Tibial artery (tissue), 4 donors: ENCODE measurements around the gene OR2F1.

Experiments used
- DNase-seq, 2 donors: peaks; one replicate each; pipeline ENCODE4 v3.0.0-alpha.2; 2019
- H3K27ac ChIP-seq, 2 donors: fragments of 200-600 bp; sonication (generic) in 1 of 2; 1 replicate in 1 of 2; 2 replicates in 1 of 2; pipeline ENCODE4 v1.5.1; 2018 to 2019; ENCODE audit warnings: mild to moderate bottlenecking in 1 of 2
- H3K27me3 ChIP-seq, 2 donors: fragments of 200-600 bp; sonication (generic) in 1 of 2; one replicate each; pipeline versions ENCODE4 v1.5.1 to v1.6.0; 2016 to 2019
- H3K36me3 ChIP-seq, 3 donors: fragments of 200-600 bp; sonication (generic) in 2 of 3; one replicate each; pipeline ENCODE4 v1.5.1; 2016 to 2019; ENCODE audit warnings: mild to moderate bottlenecking in 2 of 3
- H3K4me1 ChIP-seq, 4 donors: fragments of 200-600 bp; sonication (generic) in 2 of 4; 1 replicate in 3 of 4; 2 replicates in 1 of 4; pipeline ENCODE4 v1.5.1; 2016 to 2019
- H3K4me3 ChIP-seq, 2 donors: fragments of 200-600 bp; sonication (generic) in 1 of 2; 1 replicate in 1 of 2; 2 replicates in 1 of 2; pipeline ENCODE4 v1.5.1; 2018 to 2019; ENCODE audit warnings: mild to moderate bottlenecking in 2 of 2
- H3K9me3 ChIP-seq, 3 donors: fragments of 200-600 bp; sonication (generic) in 1 of 3; one replicate each; pipeline ENCODE4 v1.5.1; 2016 to 2019
- intact Hi-C: fragments of 100-400 bp; cut with DNase I; formaldehyde crosslinking; loops from one replicate; pipeline ENCODE4 v1.15.0; 2023; ENCODE audit warnings: low total_unique reads
- TF ChIP-seq, protein P1 (sequence below), 2 experiments: fragments of 200-600 bp in 1 of 2; fragments of 450-650 bp in 1 of 2; IDR thresholded peaks; one replicate each; pipeline ENCODE4 v1.5.1; 2017 to 2019; ENCODE audit warnings: antibody characterized with exemption in 2 of 2, mild to moderate bottlenecking in 1 of 2, moderate library complexity in 1 of 2

The OR2F1 gene

DNA sequence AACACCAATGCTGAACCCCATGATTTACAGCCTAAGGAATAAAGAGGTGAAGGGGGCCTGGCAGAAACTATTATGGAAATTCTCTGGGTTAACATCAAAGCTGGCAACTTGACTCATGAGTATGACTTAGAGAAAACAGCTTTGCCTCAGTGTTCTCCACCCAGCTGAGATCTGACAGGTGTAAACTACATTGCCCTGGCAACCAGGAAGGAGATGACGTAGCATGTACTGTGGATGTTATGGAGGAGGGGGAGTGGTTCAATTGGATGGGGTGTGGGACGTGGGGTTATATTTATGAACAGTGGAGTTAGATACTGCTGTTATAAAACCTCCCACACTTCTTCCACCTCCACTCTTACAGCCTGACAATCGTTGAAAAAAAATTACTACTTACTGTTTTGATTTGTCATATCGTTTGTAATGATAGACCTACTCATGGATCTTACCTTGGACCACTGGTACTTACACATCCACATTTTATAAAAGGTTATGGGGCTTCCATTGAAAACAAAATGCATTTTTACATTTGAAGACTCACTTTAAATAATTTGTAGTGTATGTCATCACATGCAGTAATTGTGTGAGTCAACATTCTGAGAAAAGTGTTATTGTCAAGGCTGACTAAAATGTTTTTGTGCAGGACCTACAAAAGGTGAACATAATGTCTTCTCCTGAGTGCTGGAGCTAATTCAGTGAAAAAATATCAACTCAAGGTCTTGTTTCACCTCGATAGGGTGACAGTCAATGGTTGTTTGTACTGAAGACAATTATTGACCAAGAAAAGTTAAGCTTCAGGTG lies 6.4 kb downstream of the OR2F1 start:
- Histone ChIP-seq H3K27me3 (no peaks in the 10 kb centered on the region), H3K9me3 (no peaks in the 10 kb centered on the region), H3K36me3 (no peaks in the 10 kb centered on the region), H3K27ac (no peak overlapping the region), H3K4me3 (no peak overlapping the region), H3K4me1 (no peaks in the 10 kb centered on the region)
- TF ChIP-seq, protein P1, sequence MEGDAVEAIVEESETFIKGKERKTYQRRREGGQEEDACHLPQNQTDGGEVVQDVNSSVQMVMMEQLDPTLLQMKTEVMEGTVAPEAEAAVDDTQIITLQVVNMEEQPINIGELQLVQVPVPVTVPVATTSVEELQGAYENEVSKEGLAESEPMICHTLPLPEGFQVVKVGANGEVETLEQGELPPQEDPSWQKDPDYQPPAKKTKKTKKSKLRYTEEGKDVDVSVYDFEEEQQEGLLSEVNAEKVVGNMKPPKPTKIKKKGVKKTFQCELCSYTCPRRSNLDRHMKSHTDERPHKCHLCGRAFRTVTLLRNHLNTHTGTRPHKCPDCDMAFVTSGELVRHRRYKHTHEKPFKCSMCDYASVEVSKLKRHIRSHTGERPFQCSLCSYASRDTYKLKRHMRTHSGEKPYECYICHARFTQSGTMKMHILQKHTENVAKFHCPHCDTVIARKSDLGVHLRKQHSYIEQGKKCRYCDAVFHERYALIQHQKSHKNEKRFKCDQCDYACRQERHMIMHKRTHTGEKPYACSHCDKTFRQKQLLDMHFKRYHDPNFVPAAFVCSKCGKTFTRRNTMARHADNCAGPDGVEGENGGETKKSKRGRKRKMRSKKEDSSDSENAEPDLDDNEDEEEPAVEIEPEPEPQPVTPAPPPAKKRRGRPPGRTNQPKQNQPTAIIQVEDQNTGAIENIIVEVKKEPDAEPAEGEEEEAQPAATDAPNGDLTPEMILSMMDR (IDR thresholded peaks at IDR 0.05) = no peak
- no peak for DNase-seq
- intact Hi-C loops = no loop called here

DNA sequence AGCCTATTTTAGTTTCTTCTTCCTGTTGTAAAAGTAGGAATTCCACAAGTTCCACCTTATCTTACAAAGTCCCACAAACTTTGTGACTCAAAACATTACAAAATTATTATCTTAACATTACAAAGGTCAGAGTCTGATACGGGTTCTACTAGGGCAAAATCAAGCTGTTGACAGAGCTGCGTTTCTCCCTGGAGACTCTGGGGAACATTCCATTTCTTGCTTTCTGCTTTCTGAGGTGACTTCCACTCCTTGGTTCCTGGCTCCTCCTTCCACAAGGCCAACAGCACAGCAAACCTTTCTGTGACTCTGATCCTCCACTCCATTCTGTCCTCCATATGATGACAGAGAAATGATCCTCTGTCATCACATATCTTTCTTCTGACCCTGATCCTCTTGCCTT lies 10.6 kb downstream of the OR2F1 start:
- no peaks in the 10 kb centered on the region for H3K36me3 ChIP-seq

DNA sequence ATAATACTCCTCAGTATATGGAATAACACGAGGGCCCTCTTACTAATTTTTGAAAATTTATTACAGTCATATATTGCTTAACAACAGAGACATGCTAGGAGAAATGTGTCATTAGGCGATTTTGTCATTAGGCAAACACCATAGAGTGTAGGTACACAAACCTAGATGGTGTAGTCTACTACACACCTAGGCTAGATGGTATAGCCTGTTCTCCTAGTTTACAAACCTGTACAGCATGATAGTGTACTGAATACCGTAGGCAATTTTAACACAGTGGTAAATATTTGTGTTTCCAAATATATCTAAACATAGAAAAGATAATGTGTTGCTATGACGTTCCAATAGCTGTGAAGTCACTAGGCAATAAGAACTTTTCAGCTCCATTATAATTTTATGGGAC lies 12.8 kb downstream of the OR2F1 start:
- Histone ChIP-seq H3K36me3 (no peaks in the 10 kb centered on the region), H3K4me1 (no peaks in the 10 kb centered on the region), H3K27ac (no peak overlapping the region), H3K9me3 (peaks cover 0 to 6% (median 0%) of the 10 kb centered on the region in 3 donors), H3K4me3 (no peak overlapping the region), H3K27me3 (no peaks in the 10 kb centered on the region)
- no peak for DNase-seq
- TF ChIP-seq, protein P1 (IDR thresholded peaks at IDR 0.05) = no peak
- intact Hi-C loops = no loop called here

More for the DNA sequence above, 10.6 kb downstream of the OR2F1 start:
- H3K9me3 ChIP-seq = no peaks in the 10 kb centered on the region
- intact Hi-C loops = no loop called here
- no peak overlapping the region for H3K4me3 ChIP-seq
- no peak for DNase-seq
- no peaks in the 10 kb centered on the region for H3K4me1 ChIP-seq
- no peaks in the 10 kb centered on the region for H3K27me3 ChIP-seq
- H3K27ac ChIP-seq = no peak overlapping the region
- TF ChIP-seq, protein P1 (IDR thresholded peaks at IDR 0.05) = no peak

DNA sequence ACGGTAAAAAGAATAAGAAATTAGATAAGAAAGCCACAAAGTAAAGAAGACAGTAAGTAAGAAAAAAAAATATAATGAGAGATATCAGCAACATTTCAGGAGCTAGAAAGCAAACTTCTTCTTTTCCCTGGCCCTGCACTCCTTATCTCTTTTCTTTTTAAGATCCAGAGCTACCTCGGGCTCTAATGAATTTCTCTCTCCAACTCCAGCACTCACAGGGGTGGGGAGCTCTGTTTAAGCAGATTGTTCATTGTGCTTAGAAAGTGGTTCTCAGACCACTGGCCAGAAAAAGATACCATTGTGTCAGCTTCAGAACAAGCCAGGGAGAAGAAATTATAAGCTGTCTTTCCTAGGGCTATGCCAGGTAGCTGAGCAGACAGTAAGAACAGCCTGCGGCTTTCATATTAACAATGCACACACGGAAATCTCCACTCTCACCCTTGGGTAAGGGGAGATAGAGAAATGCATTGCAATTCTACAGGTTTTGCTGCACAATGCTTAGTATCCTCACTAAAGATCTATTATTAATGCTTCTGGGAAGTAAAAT lies 19.3 kb downstream of the OR2F1 start:
- Histone ChIP-seq H3K4me1 (no peaks in the 10 kb centered on the region), H3K27me3 (no peaks in the 10 kb centered on the region), H3K4me3 (no peak overlapping the region), H3K27ac (no peak overlapping the region), H3K36me3 (no peaks in the 10 kb centered on the region), H3K9me3 (peaks cover 0 to 6% (median 0%) of the 10 kb centered on the region in 3 donors)
- intact Hi-C loops = no loop called here
- no peak for DNase-seq
- TF ChIP-seq, protein P1 (IDR thresholded peaks at IDR 0.05) = no peak

DNA sequence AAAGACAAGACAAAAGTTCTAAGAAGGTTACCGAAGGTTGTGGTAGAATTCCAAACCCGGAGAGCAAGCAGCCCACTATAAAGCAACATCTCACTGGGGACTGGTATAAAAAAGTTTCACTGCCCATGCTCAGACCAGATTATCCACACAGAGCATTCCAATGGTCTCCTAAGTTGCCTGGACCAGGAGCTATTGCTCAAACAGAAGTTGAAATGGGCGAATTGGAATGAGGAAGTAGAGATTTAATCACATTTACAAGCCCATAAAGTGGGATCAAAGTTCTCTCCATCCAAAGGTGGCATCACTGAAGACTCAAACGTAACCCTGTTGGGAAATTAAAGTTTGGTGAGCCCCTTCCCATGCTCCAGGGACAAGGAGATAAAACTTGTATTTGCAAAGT lies 19.8 kb downstream of the OR2F1 start:
- Histone ChIP-seq H3K27ac (no peak overlapping the region), H3K36me3 (no peaks in the 10 kb centered on the region), H3K4me3 (no peak overlapping the region), H3K27me3 (no peaks in the 10 kb centered on the region), H3K4me1 (peaks cover 0 to 4% (median 0%) of the 10 kb centered on the region in 4 donors), H3K9me3 (peaks cover 0 to 6% (median 0%) of the 10 kb centered on the region in 3 donors)
- intact Hi-C loops = no loop called here
- no peak for DNase-seq
- TF ChIP-seq, protein P1 (IDR thresholded peaks at IDR 0.05) = no peak
